B cell (primary cell): ENCODE results near the gene EYA3. TPM values are rescaled to one million over a fixed set of nuclear protein-coding genes. Genes with fewer than 3 reads are reported as not detected.

Experiments used
- ATAC-seq: fragments of 200-7000 bp; cut with Tn5 transposase; one replicate; pipeline ENCODE4 v1.10.0; 2021; ENCODE audit warnings: low read depth, mild to moderate bottlenecking, moderate number of reproducible peaks, moderate library complexity
- CTCF ChIA-PET: fragments of 350-600 bp; sonication (Branson Sonifier 250); formaldehyde crosslinking; loops from one replicate; lab custom pipeline; 2021; ENCODE audit warnings: antibody characterized with exemption, inconsistent platforms; lab: Charles Lee
- POLR2A ChIA-PET: fragments of 350-600 bp; sonication (Branson Sonifier 250); formaldehyde crosslinking; loops from one replicate; lab custom pipeline; 2021; ENCODE audit warnings: antibody characterized with exemption; lab: Charles Lee
- DNase-seq: peaks from one replicate; pipeline ENCODE4 v3.0.0; 2013
- H2AFZ ChIP-seq: 2 replicates; pipeline ENCODE4 v1.6.1; 2012; ENCODE audit warnings: mild to moderate bottlenecking, low read depth, low read length; ENCODE audit not compliant: insufficient read depth, poor library complexity, severe bottlenecking
- H3K27ac ChIP-seq, 2 donors: 1 replicate in 1 of 2; 2 replicates in 1 of 2; pipeline ENCODE4 v1.5.1; 2012 to 2013; ENCODE audit warnings: low read length in 2 of 2, mild to moderate bottlenecking in 2 of 2, moderate library complexity in 1 of 2
- H3K27me3 ChIP-seq, 4 experiments: fragments of 200-600 bp in 1 of 4; sonication (generic) in 1 of 4; replicated peaks in 1 of 4; 1 replicate in 2 of 4; 2 replicates in 2 of 4; pipeline versions ENCODE4 v1.6.1 to v1.7.0; 2013 to 2016; ENCODE audit warnings: low read length in 3 of 4, mild to moderate bottlenecking in 2 of 4, mixed read lengths in 1 of 4, moderate library complexity in 1 of 4; ENCODE audit not compliant: insufficient read depth in 4 of 4, control insufficient read depth in 3 of 4; ENCODE audit errors: control extremely low read depth in 1 of 4
- H3K36me3 ChIP-seq, 2 experiments: replicated peaks in 1 of 2; 1 replicate in 1 of 2; 2 replicates in 1 of 2; pipeline versions ENCODE4 v1.6.1 to v1.7.1; 2013; ENCODE audit warnings: low read length in 1 of 2; ENCODE audit not compliant: insufficient read depth in 2 of 2, control insufficient read depth in 1 of 2; ENCODE audit errors: control extremely low read depth in 1 of 2, extremely low read depth in 1 of 2
- H3K4me1 ChIP-seq, 2 donors: fragments of 200-600 bp in 1 of 2; sonication (generic) in 1 of 2; 1 replicate in 1 of 2; 2 replicates in 1 of 2; pipeline versions ENCODE4 v1.5.1 to v1.6.1; 2013 to 2017; ENCODE audit warnings: low read length in 2 of 2; ENCODE audit not compliant: control insufficient read depth in 2 of 2, insufficient read depth in 2 of 2
- H3K4me2 ChIP-seq: replicated peaks from 2 replicates; pipeline ENCODE3; 2012; ENCODE audit warnings: mild to moderate bottlenecking, low read depth, low read length; ENCODE audit not compliant: poor library complexity, severe bottlenecking
- H3K4me3 ChIP-seq, 5 experiments: fragments of 200-600 bp in 1 of 5; sonication (generic) in 1 of 5; 1 replicate in 3 of 5; 2 replicates in 2 of 5; pipeline versions ENCODE4 v1.5.1 to v1.7.0; 2011 to 2016; ENCODE audit warnings: low read length in 4 of 5, mild to moderate bottlenecking in 4 of 5, low read depth in 2 of 5, control low read depth in 1 of 5, moderate library complexity in 1 of 5; ENCODE audit not compliant: insufficient read depth in 1 of 5; ENCODE audit errors: control extremely low read depth in 1 of 5, extremely low read depth in 1 of 5
- H3K79me2 ChIP-seq: fragments of 200-600 bp; sonication (generic); one replicate; pipeline ENCODE4 v1.6.0; 2016; ENCODE audit warnings: low read length; ENCODE audit not compliant: control insufficient read depth, insufficient read depth
- H3K9ac ChIP-seq: fragments of 200-600 bp; sonication (generic); 2 replicates; pipeline ENCODE4 v1.6.1; 2017; ENCODE audit warnings: mild to moderate bottlenecking, low read length, moderate library complexity
- H3K9me3 ChIP-seq, 3 donors: one replicate each; pipeline versions ENCODE4 v1.6.1 to v1.7.1; 2013; ENCODE audit warnings: low read length in 2 of 3; ENCODE audit not compliant: control insufficient read depth in 2 of 3, insufficient read depth in 1 of 3; ENCODE audit errors: control extremely low read depth in 1 of 3
- H4K20me1 ChIP-seq: 2 replicates; pipeline ENCODE4 v1.6.0; 2012; ENCODE audit warnings: mild to moderate bottlenecking, low read length; ENCODE audit not compliant: insufficient read depth, control insufficient read depth, poor library complexity, severe bottlenecking
- H3K27ac Mint-ChIP-seq: one replicate; pipeline ENCODE4 v1.8.0; 2021; ENCODE audit warnings: mixed read lengths
- H3K27me3 Mint-ChIP-seq: one replicate; pipeline ENCODE4 v1.8.0; 2021; ENCODE audit warnings: mixed read lengths
- H3K4me1 Mint-ChIP-seq: one replicate; pipeline ENCODE4 v1.8.0; 2021; ENCODE audit warnings: mixed read lengths
- H3K4me3 Mint-ChIP-seq: one replicate; pipeline ENCODE4 v1.8.0; 2021; ENCODE audit warnings: mixed read lengths
- H3K9me3 Mint-ChIP-seq: one replicate; pipeline ENCODE4 v1.8.0; 2022; ENCODE audit warnings: mixed read lengths; ENCODE audit not compliant: insufficient read depth
- CTCF ChIP-seq: fragments of 200-600 bp; IDR thresholded peaks from one replicate; pipeline ENCODE4 v1.8.0; 2022; ENCODE audit warnings: antibody characterized with exemption, mild to moderate bottlenecking
- EZH2 ChIP-seq: IDR thresholded peaks from 2 replicates; pipeline ENCODE4 v1.6.1; 2012; ENCODE audit warnings: borderline replicate concordance, low read depth, mild to moderate bottlenecking, moderate library complexity, low read length; ENCODE audit not compliant: insufficient read depth, poor library complexity, severe bottlenecking
- WGBS: methylation state at CpG from one replicate; pipeline ENCODE4 v1.1.5; 2013; ENCODE audit warnings: missing lambda C conversion rate; ENCODE audit not compliant: insufficient coverage; 5-methylcytosine and 5-hydroxymethylcytosine counted together
- intact Hi-C: fragments of 100-400 bp; cut with micrococcal nuclease; formaldehyde crosslinking; loops from one replicate; pipeline ENCODE4 v1.10.0; 2022
- polyA plus RNA-seq: library from polyadenylated mRNA; depleted of rRNA; stranded (reverse); fragments of >200 nt; gene quantifications from 2 replicates; pipeline ENCODE4 v1.2.3, GENCODE V29; 2012
- total RNA-seq, 2 donors: library from RNA; stranded (reverse); fragments of 120-200 nt in 1 of 2; gene quantifications; 1 replicate in 1 of 2; 2 replicates in 1 of 2; pipeline versions ENCODE4 v1.2.3 to v1.2.4, GENCODE V29; 2013 to 2022

EYA3 gene
- total and polyA plus RNA-seq, 2 donors (not counting 1 experiment from before 2014, with no cell fraction given), result 14.1 to 31.3 TPM

DNA sequence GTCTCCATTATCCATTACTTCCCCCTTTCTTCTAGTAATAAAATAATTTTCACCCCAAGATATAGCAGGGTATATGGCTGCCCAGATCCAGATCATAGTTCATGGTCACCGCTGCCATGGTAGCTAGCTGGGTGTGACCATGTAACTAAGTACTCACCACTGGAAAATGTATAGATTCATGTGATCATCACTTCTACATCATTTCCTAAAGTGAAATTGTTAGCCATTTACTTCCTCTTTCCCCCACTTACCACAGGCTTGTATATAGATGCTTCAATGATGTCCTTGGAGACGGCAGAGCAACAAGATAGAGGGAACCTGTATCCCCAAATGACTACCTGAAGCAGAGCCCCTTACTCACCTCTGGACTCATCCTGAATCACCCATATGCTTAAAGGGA lies 22.7 kb upstream of the EYA3 start:
- ChIA-PET CTCF (interaction anchor here (1.1 to 2.6 kb wide), 5 partner anchors 19 to 98 kb away, joined by 3 to 15 read pairs (median 7); no protein-coding TSS in a partner anchor), POLR2A (interaction anchor here (0.9 kb wide), 1 partner anchor 23 kb away, joined by 4 read pairs; the partner anchor contains the start of gene EYA3)
- peak overlapping the region; percentile 11 for H2AFZ ChIP-seq
- H3K27ac ChIP-seq, result peak overlapping the region; percentile 42 to 53
- WGBS, result no CpG with 5 or more reads among the region's 2 CpGs
- H3K27ac Mint-ChIP-seq, result peak overlapping the region; percentile 66
- H3K4me3 ChIP-seq, result no peak overlapping the region
- no peaks in the 10 kb centered on the region for H3K27me3 ChIP-seq
- H3K27me3 Mint-ChIP-seq, result no peaks in the 10 kb centered on the region
- no peak for TF ChIP-seq CTCF
- H3K36me3 ChIP-seq, result no peaks in the 10 kb centered on the region
- H3K4me3 Mint-ChIP-seq, result peak overlapping the region; percentile 14
- H4K20me1 ChIP-seq, result no peaks in the 10 kb centered on the region
- DNase-seq (peak; percentile 70), ATAC-seq (peak; percentile 86)
- H3K4me1 Mint-ChIP-seq, result peaks cover 19% of the 10 kb centered on the region
- intact Hi-C loops, result loop anchor here (1.0 to 2.0 kb wide), 2 partner anchors 33 to 66 kb away; partner anchors contain the start of gene PTAFR
- H3K4me1 ChIP-seq, result peaks cover 15 to 18% of the 10 kb centered on the region in 2 donors
- no peaks in the 10 kb centered on the region for H3K79me2 ChIP-seq
- H3K9ac ChIP-seq, result no peak overlapping the region
- H3K4me2 ChIP-seq, result peak overlapping the region; percentile 42
- no peaks in the 10 kb centered on the region for H3K9me3 ChIP-seq
- H3K9me3 Mint-ChIP-seq, result no peaks in the 10 kb centered on the region

DNA sequence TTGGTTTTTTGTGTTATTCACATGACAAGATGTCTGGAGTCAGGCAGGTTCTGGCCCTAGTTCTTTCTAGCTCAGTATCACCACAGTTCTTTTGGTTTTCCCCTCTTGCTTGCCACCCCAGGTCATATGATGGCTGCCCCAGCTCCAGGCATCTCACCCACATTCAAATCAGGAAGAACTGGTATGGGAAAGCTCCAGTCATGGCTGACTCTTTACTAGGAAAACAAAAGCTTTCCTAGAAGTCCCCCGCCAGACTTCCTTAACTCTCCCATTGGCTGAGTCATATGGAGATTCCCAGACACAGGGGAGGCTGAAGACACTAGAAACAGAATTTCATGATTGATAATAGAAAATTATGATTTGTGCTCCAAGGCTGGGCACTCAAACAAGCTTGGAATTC lies 22.1 kb upstream of the EYA3 start:
- no peak overlapping the region for H3K4me3 Mint-ChIP-seq
- Histone ChIP-seq H3K9me3 (no peaks in the 10 kb centered on the region), H3K79me2 (no peaks in the 10 kb centered on the region), H3K9ac (no peak overlapping the region), H3K27me3 (no peaks in the 10 kb centered on the region), H3K27ac (peak overlapping the region; percentile 42 to 53), H3K4me2 (peak overlapping the region; percentile 42), H2AFZ (no peak overlapping the region), H3K4me1 (peaks cover 15 to 18% of the 10 kb centered on the region in 2 donors), H3K36me3 (no peaks in the 10 kb centered on the region), H4K20me1 (no peaks in the 10 kb centered on the region), H3K4me3 (no peak overlapping the region)
- ChIA-PET CTCF (interaction anchor here (1.1 to 2.3 kb wide), 5 partner anchors 16 to 99 kb away, joined by 3 to 15 read pairs (median 7); no protein-coding TSS in a partner anchor), POLR2A (no interaction called here)
- TF ChIP-seq EZH2 (no peak), CTCF (no peak)
- H3K27ac Mint-ChIP-seq, result peak overlapping the region; percentile 5
- no peaks in the 10 kb centered on the region for H3K27me3 Mint-ChIP-seq
- intact Hi-C loops, result loop anchor here (2.0 kb wide), 1 partner anchor 66 kb away; the partner anchor contains the start of gene PTAFR
- H3K4me1 Mint-ChIP-seq, result peaks cover 19% of the 10 kb centered on the region
- H3K9me3 Mint-ChIP-seq, result no peaks in the 10 kb centered on the region
- DNase-seq, result no peak
- WGBS, result no CpG with 5 or more reads among the region's 1 CpG
- ATAC-seq, result no peak
